ENCODE data around the gene ESRRB.

Gene ESRRB

GRCh38 chr14:76430475-76430980 lies 54.6 kb downstream of the ESRRB start:
- Histone ChIP-seq H3K9me3 (ENCODE audit: control insufficient read depth in 1 of 2, low read length in 2 of 2) (no peaks in the 10 kb centered on the region), H3K36me3 (ENCODE audit: control insufficient read depth in 1 of 2, insufficient read depth in 2 of 2, low read length in 2 of 2) (no peaks in the 10 kb centered on the region), H3K4me3 (ENCODE audit: low read depth in 1 of 2, low read length in 2 of 2) (no peak overlapping the region), H3K27ac (ENCODE audit: low read length) (no peak overlapping the region), H3K27me3 (ENCODE audit: low read depth, low read length) (no peaks in the 10 kb centered on the region), H3K4me1 (ENCODE audit: control insufficient read depth in 1 of 2, insufficient read depth in 2 of 2, low read length in 2 of 2) (no peaks in the 10 kb centered on the region)

GRCh38 chr14:76431538-76431937 lies 55.6 kb downstream of the ESRRB start:
- no peak overlapping the region for H3K4me3 ChIP-seq (ENCODE audit: low read depth in 1 of 2, low read length in 2 of 2)
- H3K27ac ChIP-seq (ENCODE audit: low read length): no peak overlapping the region
- no peaks in the 10 kb centered on the region for H3K9me3 ChIP-seq (ENCODE audit: control insufficient read depth in 1 of 2, low read length in 2 of 2)
- no peaks in the 10 kb centered on the region for H3K4me1 ChIP-seq (ENCODE audit: control insufficient read depth in 1 of 2, insufficient read depth in 2 of 2, low read length in 2 of 2)
- H3K36me3 ChIP-seq (ENCODE audit: control insufficient read depth in 1 of 2, insufficient read depth in 2 of 2, low read length in 2 of 2): no peaks in the 10 kb centered on the region
- H3K27me3 ChIP-seq (ENCODE audit: low read depth, low read length): no peaks in the 10 kb centered on the region

GRCh38 chr14:76432827-76433752 lies 57.2 kb downstream of the ESRRB start:
- no peak overlapping the region for H3K4me3 ChIP-seq (ENCODE audit: low read depth in 1 of 2, low read length in 2 of 2)
- no peaks in the 10 kb centered on the region for H3K36me3 ChIP-seq (ENCODE audit: control insufficient read depth in 1 of 2, insufficient read depth in 2 of 2, low read length in 2 of 2)
- H3K27me3 ChIP-seq (ENCODE audit: low read depth, low read length): no peaks in the 10 kb centered on the region
- H3K4me1 ChIP-seq (ENCODE audit: control insufficient read depth in 1 of 2, insufficient read depth in 2 of 2, low read length in 2 of 2): no peaks in the 10 kb centered on the region
- H3K9me3 ChIP-seq (ENCODE audit: control insufficient read depth in 1 of 2, low read length in 2 of 2): no peaks in the 10 kb centered on the region
- no peak overlapping the region for H3K27ac ChIP-seq (ENCODE audit: low read length)

- Histone ChIP-seq H3K4me3 (ENCODE audit: low read depth in 1 of 2, low read length in 2 of 2) (no peak overlapping the region), H3K4me1 (ENCODE audit: control insufficient read depth in 1 of 2, insufficient read depth in 2 of 2, low read length in 2 of 2) (no peaks in the 10 kb centered on the region), H3K27ac (ENCODE audit: low read length) (no peak overlapping the region), H3K27me3 (ENCODE audit: low read depth, low read length) (no peaks in the 10 kb centered on the region), H3K9me3 (ENCODE audit: control insufficient read depth in 1 of 2, low read length in 2 of 2) (no peaks in the 10 kb centered on the region), H3K36me3 (ENCODE audit: control insufficient read depth in 1 of 2, insufficient read depth in 2 of 2, low read length in 2 of 2) (no peaks in the 10 kb centered on the region)
Measured at GRCh38 chr14:76434220-76434619, 58.3 kb downstream of the ESRRB start.

- Histone ChIP-seq H3K9me3 (ENCODE audit: control insufficient read depth in 1 of 2, low read length in 2 of 2) (no peaks in the 10 kb centered on the region), H3K36me3 (ENCODE audit: control insufficient read depth in 1 of 2, insufficient read depth in 2 of 2, low read length in 2 of 2) (no peaks in the 10 kb centered on the region), H3K27me3 (ENCODE audit: low read depth, low read length) (no peaks in the 10 kb centered on the region), H3K4me3 (ENCODE audit: low read depth in 1 of 2, low read length in 2 of 2) (no peak overlapping the region), H3K4me1 (ENCODE audit: control insufficient read depth in 1 of 2, insufficient read depth in 2 of 2, low read length in 2 of 2) (no peaks in the 10 kb centered on the region), H3K27ac (ENCODE audit: low read length) (no peak overlapping the region)
Measured at GRCh38 chr14:76439237-76439775, 63.4 kb downstream of the ESRRB start.

- no peaks in the 10 kb centered on the region for H3K27me3 ChIP-seq (ENCODE audit: low read depth, low read length)
- H3K9me3 ChIP-seq (ENCODE audit: control insufficient read depth in 1 of 2, low read length in 2 of 2): no peaks in the 10 kb centered on the region
- H3K4me3 ChIP-seq (ENCODE audit: low read depth in 1 of 2, low read length in 2 of 2): no peak overlapping the region
- no peaks in the 10 kb centered on the region for H3K36me3 ChIP-seq (ENCODE audit: control insufficient read depth in 1 of 2, insufficient read depth in 2 of 2, low read length in 2 of 2)
- H3K27ac ChIP-seq (ENCODE audit: low read length): no peak overlapping the region
- H3K4me1 ChIP-seq (ENCODE audit: control insufficient read depth in 1 of 2, insufficient read depth in 2 of 2, low read length in 2 of 2): no peaks in the 10 kb centered on the region
Measured at GRCh38 chr14:76446486-76446885, 70.5 kb downstream of the ESRRB start.

- Histone ChIP-seq H3K9me3 (ENCODE audit: control insufficient read depth in 1 of 2, low read length in 2 of 2) (no peaks in the 10 kb centered on the region), H3K36me3 (ENCODE audit: control insufficient read depth in 1 of 2, insufficient read depth in 2 of 2, low read length in 2 of 2) (no peaks in the 10 kb centered on the region), H3K27ac (ENCODE audit: low read length) (no peak overlapping the region), H3K4me3 (ENCODE audit: low read depth in 1 of 2, low read length in 2 of 2) (no peak overlapping the region), H3K27me3 (ENCODE audit: low read depth, low read length) (no peaks in the 10 kb centered on the region), H3K4me1 (ENCODE audit: control insufficient read depth in 1 of 2, insufficient read depth in 2 of 2, low read length in 2 of 2) (no peaks in the 10 kb centered on the region)
Measured at GRCh38 chr14:76446921-76447320, 71.0 kb downstream of the ESRRB start.

- Histone ChIP-seq H3K27ac (ENCODE audit: low read length) (no peak overlapping the region), H3K9me3 (ENCODE audit: control insufficient read depth in 1 of 2, low read length in 2 of 2) (no peaks in the 10 kb centered on the region), H3K36me3 (ENCODE audit: control insufficient read depth in 1 of 2, insufficient read depth in 2 of 2, low read length in 2 of 2) (no peaks in the 10 kb centered on the region), H3K4me3 (ENCODE audit: low read depth in 1 of 2, low read length in 2 of 2) (no peak overlapping the region), H3K27me3 (ENCODE audit: low read depth, low read length) (no peaks in the 10 kb centered on the region), H3K4me1 (ENCODE audit: control insufficient read depth in 1 of 2, insufficient read depth in 2 of 2, low read length in 2 of 2) (no peaks in the 10 kb centered on the region)
Measured at GRCh38 chr14:76450476-76450875, 74.5 kb downstream of the ESRRB start.

- Histone ChIP-seq H3K27me3 (ENCODE audit: low read depth, low read length) (no peaks in the 10 kb centered on the region), H3K4me3 (ENCODE audit: low read depth in 1 of 2, low read length in 2 of 2) (no peak overlapping the region), H3K27ac (ENCODE audit: low read length) (no peak overlapping the region), H3K9me3 (ENCODE audit: control insufficient read depth in 1 of 2, low read length in 2 of 2) (no peaks in the 10 kb centered on the region), H3K36me3 (ENCODE audit: control insufficient read depth in 1 of 2, insufficient read depth in 2 of 2, low read length in 2 of 2) (no peaks in the 10 kb centered on the region), H3K4me1 (ENCODE audit: control insufficient read depth in 1 of 2, insufficient read depth in 2 of 2, low read length in 2 of 2) (no peaks in the 10 kb centered on the region)
Measured at GRCh38 chr14:76456200-76456599, 80.3 kb downstream of the ESRRB start.

GRCh38 chr14:76456891-76457586 lies 81.1 kb downstream of the ESRRB start:
- Histone ChIP-seq H3K36me3 (ENCODE audit: control insufficient read depth in 1 of 2, insufficient read depth in 2 of 2, low read length in 2 of 2) (no peaks in the 10 kb centered on the region), H3K27ac (ENCODE audit: low read length) (no peak overlapping the region), H3K27me3 (ENCODE audit: low read depth, low read length) (no peaks in the 10 kb centered on the region), H3K4me1 (ENCODE audit: control insufficient read depth in 1 of 2, insufficient read depth in 2 of 2, low read length in 2 of 2) (no peaks in the 10 kb centered on the region), H3K4me3 (ENCODE audit: low read depth in 1 of 2, low read length in 2 of 2) (no peak overlapping the region), H3K9me3 (ENCODE audit: control insufficient read depth in 1 of 2, low read length in 2 of 2) (no peaks in the 10 kb centered on the region)

GRCh38 chr14:76457841-76458240 lies 81.9 kb downstream of the ESRRB start:
- no peak overlapping the region for H3K27ac ChIP-seq (ENCODE audit: low read length)
- no peak overlapping the region for H3K4me3 ChIP-seq (ENCODE audit: low read depth in 1 of 2, low read length in 2 of 2)
- H3K9me3 ChIP-seq (ENCODE audit: control insufficient read depth in 1 of 2, low read length in 2 of 2): no peaks in the 10 kb centered on the region
- H3K4me1 ChIP-seq (ENCODE audit: control insufficient read depth in 1 of 2, insufficient read depth in 2 of 2, low read length in 2 of 2): no peaks in the 10 kb centered on the region
- H3K27me3 ChIP-seq (ENCODE audit: low read depth, low read length): no peaks in the 10 kb centered on the region
- H3K36me3 ChIP-seq (ENCODE audit: control insufficient read depth in 1 of 2, insufficient read depth in 2 of 2, low read length in 2 of 2): no peaks in the 10 kb centered on the region
